Lower leg skin (tissue), 3 donors: Measurements from ENCODE around the gene CCSER2.

Experiments used
- CTCF ChIP-seq, 3 donors: fragments of 450-650 bp; IDR thresholded peaks; one replicate each; pipeline ENCODE4 v1.5.1; 2016; ENCODE audit warnings: antibody characterized with exemption in 3 of 3, mild to moderate bottlenecking in 3 of 3, moderate library complexity in 2 of 3
- POLR2A ChIP-seq, 2 donors: fragments of 450-650 bp; IDR thresholded peaks; one replicate each; pipeline ENCODE4 v1.6.1; 2016 to 2017; ENCODE audit warnings: antibody characterized with exemption in 2 of 2, mild to moderate bottlenecking in 1 of 2, moderate library complexity in 1 of 2

- TF ChIP-seq CTCF (IDR thresholded peaks at IDR 0.05) (no peak), POLR2A (IDR thresholded peaks at IDR 0.05) (no peak)
These were observed 100.3 kb downstream of the CCSER2 start for GRCh38 chr10:84428711-84429110.
